ENCODE data around the gene SERPINA6. TPM values are rescaled to one million over a fixed set of nuclear protein-coding genes. Genes with fewer than 3 reads are reported as not detected.

The SERPINA6 gene
- total RNA-seq, 1 experiment from 2014 or later, result not detected

DNA sequence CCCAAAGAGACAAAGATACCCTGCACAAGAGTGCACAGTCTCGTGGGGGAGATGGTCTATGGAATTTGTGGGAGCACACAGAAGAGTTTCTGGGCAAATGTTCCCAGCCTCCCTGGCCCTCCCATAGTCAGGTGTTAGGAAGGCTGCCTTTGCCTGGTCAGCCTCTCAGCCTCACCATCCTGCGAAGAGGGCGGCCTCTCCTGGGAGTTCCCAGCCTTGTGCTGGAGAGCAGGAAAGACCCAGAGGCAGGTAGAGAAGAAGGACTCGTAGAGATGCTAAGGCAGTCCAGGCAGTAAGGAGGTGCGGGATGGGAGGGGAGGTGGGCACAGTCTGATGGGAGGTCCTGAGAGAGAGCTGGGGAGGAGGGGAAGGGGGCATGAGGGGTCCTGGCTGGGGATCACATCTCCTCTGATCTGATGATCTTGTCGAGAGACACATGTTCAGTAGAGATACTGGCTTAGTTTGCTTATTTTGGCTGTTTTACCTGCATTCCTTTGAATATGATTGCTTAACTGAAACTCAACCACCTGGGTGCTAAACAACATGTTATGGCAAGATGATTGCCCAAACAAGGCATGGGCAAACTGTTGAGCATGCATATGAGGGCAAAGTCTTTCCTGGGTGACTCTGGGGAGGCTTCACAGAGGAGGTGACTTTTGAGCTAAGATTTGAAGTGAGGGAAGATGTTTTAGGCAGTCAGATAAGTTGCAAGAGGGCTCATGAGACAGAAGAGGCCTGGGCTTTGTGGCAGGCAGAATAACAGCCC, 10.5 kb downstream of the SERPINA6 start:
- intact Hi-C loops (cut with micrococcal nuclease), result no loop called here
- ATAC-seq, result no peak
- no peaks in the 10 kb centered on the region for H4K20me1 ChIP-seq (ENCODE audit: insufficient read depth)
- H3K4me2 ChIP-seq (ENCODE audit: low read length), result no peak overlapping the region
- no peak overlapping the region for H3K9ac ChIP-seq (ENCODE audit: low read length)
- no peaks in the 10 kb centered on the region for H3K9me2 ChIP-seq (ENCODE audit: insufficient read depth)
- no peak for DNase-seq (ENCODE audit: low read depth, low spot score)
- H3K79me2 ChIP-seq (ENCODE audit: insufficient read depth, low read length), result no peaks in the 10 kb centered on the region
- RAD21 ChIA-PET (ENCODE audit: low non-redundant PET in 1 of 2, low total read pairs in 2 of 2, uncharacterized antibody in 2 of 2, unreplicated experiment in 2 of 2), result no interaction called here
- POLR2A ChIA-PET, result no interaction called here
- no peak overlapping the region for H3K27ac ChIP-seq (ENCODE audit: low read depth, low read length)
- no peak overlapping the region for H2AFZ ChIP-seq (ENCODE audit: low read depth, low read length, poor library complexity, severe bottlenecking)
- no peak for TF ChIP-seq MAX (IDR thresholded peaks at IDR 0.05)
- no peak for TF ChIP-seq ATF3 (IDR thresholded peaks at IDR 0.05)
- no peak for TF ChIP-seq EZH2phosphoT487 (IDR thresholded peaks at IDR 0.05; ENCODE audit: borderline replicate concordance)
- TF ChIP-seq RAD21 (IDR thresholded peaks at IDR 0.05; ENCODE audit: low read depth), result no peak
- no peak for TF ChIP-seq SRF (IDR thresholded peaks at IDR 0.05; ENCODE audit: low read depth)
- no peak for TF ChIP-seq EZH2 (IDR thresholded peaks at IDR 0.05)
- TF ChIP-seq CEBPB (IDR thresholded peaks at IDR 0.05; ENCODE audit: low read depth), result no peak
- no peak for TF ChIP-seq TCF7L2 (IDR thresholded peaks at IDR 0.05; ENCODE audit: borderline replicate concordance, extremely low read depth, insufficient read depth, insufficient read length)
- TF ChIP-seq EGR1 (IDR thresholded peaks at IDR 0.05; ENCODE audit: low read depth), result no peak
- no peak for TF ChIP-seq ZNF274 (IDR thresholded peaks at IDR 0.05; ENCODE audit: low read depth, low read length)
- TF ChIP-seq, protein P1, sequence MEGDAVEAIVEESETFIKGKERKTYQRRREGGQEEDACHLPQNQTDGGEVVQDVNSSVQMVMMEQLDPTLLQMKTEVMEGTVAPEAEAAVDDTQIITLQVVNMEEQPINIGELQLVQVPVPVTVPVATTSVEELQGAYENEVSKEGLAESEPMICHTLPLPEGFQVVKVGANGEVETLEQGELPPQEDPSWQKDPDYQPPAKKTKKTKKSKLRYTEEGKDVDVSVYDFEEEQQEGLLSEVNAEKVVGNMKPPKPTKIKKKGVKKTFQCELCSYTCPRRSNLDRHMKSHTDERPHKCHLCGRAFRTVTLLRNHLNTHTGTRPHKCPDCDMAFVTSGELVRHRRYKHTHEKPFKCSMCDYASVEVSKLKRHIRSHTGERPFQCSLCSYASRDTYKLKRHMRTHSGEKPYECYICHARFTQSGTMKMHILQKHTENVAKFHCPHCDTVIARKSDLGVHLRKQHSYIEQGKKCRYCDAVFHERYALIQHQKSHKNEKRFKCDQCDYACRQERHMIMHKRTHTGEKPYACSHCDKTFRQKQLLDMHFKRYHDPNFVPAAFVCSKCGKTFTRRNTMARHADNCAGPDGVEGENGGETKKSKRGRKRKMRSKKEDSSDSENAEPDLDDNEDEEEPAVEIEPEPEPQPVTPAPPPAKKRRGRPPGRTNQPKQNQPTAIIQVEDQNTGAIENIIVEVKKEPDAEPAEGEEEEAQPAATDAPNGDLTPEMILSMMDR (IDR thresholded peaks at IDR 0.05 in 2 of 3, conservative IDR thresholded peaks at IDR 0.05 in 1 of 3; ENCODE audit: borderline replicate concordance in 1 of 3, insufficient read depth in 1 of 3, low read depth in 2 of 3, low read length in 2 of 3), result no peak
- TF ChIP-seq SIN3A (IDR thresholded peaks at IDR 0.05; ENCODE audit: low read depth), result no peak
- TF ChIP-seq ELF1 (IDR thresholded peaks at IDR 0.05; ENCODE audit: borderline replicate concordance, low read depth), result no peak
- TF ChIP-seq SP1 (IDR thresholded peaks at IDR 0.05; ENCODE audit: low read depth), result no peak
- no TSS peak for BruUV-seq (replicated peaks)
- no peaks in the 10 kb centered on the region for H3K27me3 ChIP-seq (ENCODE audit: insufficient read depth, low read length)
- peaks cover 0 to 11% of the 10 kb centered on the region in 2 experiments; a peak in 1 of 4 replicates for H3K9me3 ChIP-seq (ENCODE audit: control insufficient read depth in 1 of 2, insufficient read depth in 1 of 2, low read depth in 1 of 2, low read length in 2 of 2)
- CTCF ChIA-PET, result no interaction called here
- H3K4me3 ChIP-seq (replicated peaks in 1 of 2; ENCODE audit: low read depth in 1 of 2, low read length in 2 of 2), result no peak overlapping the region
- H3K4me1 ChIP-seq (ENCODE audit: control insufficient read depth in 1 of 2, insufficient read depth in 2 of 2, low read length in 2 of 2), result no peaks in the 10 kb centered on the region
- no peaks in the 10 kb centered on the region for H3K36me3 ChIP-seq (ENCODE audit: control insufficient read depth in 1 of 2, insufficient read depth in 2 of 2, low read length in 2 of 2)

Data from HCT116 (cell line).